Natural killer cell (primary cell): ENCODE data around the gene ARRB1. TPM values are rescaled to one million over a fixed set of nuclear protein-coding genes. Genes with fewer than 3 reads are reported as not detected.

ENCODE experiments used
- ATAC-seq, 3 donors: fragments of 150-1000 bp in 2 of 3; fragments of 200-7000 bp in 1 of 3; cut with Tn5 transposase; 1 replicate in 1 of 3; 2 replicates in 2 of 3; pipeline ENCODE4 v1.10.0; 2021; ENCODE audit warnings: mild to moderate bottlenecking in 2 of 3, moderate library complexity in 2 of 3
- DNase-seq, 2 donors: peaks; one replicate each; pipeline versions ENCODE4 v3.0.0 to v3.0.0-alpha.2; 2013 to 2021; ENCODE audit warnings: mixed read lengths in 1 of 2
- H3K27ac ChIP-seq: one replicate; pipeline ENCODE4 v1.5.1; 2013; ENCODE audit warnings: mild to moderate bottlenecking, low read length
- H3K27me3 ChIP-seq: one replicate; pipeline ENCODE4 v1.6.1; 2013; ENCODE audit warnings: low read length; ENCODE audit not compliant: control insufficient read depth, insufficient read depth
- H3K36me3 ChIP-seq: one replicate; pipeline ENCODE4 v1.6.1; 2013; ENCODE audit warnings: low read length; ENCODE audit not compliant: control insufficient read depth, insufficient read depth
- H3K4me1 ChIP-seq: one replicate; pipeline ENCODE4 v1.6.1; 2013; ENCODE audit warnings: low read length; ENCODE audit not compliant: control insufficient read depth, insufficient read depth
- H3K4me3 ChIP-seq: one replicate; pipeline ENCODE4 v1.5.1; 2013; ENCODE audit warnings: low read length
- H3K9me3 ChIP-seq: one replicate; pipeline ENCODE4 v1.6.1; 2013; ENCODE audit warnings: low read length; ENCODE audit not compliant: control insufficient read depth, insufficient read depth
- H3K27ac Mint-ChIP-seq, 2 donors: one replicate each; pipeline ENCODE4 v1.8.0; 2022; ENCODE audit warnings: mild to moderate bottlenecking in 2 of 2, mixed read lengths in 2 of 2, moderate library complexity in 1 of 2
- H3K27me3 Mint-ChIP-seq, 2 donors: one replicate each; pipeline ENCODE4 v1.8.0; 2022; ENCODE audit warnings: low read depth in 2 of 2, mixed read lengths in 2 of 2
- H3K36me3 Mint-ChIP-seq: one replicate; pipeline ENCODE4 v1.8.0; 2022; ENCODE audit warnings: mixed read lengths
- H3K4me1 Mint-ChIP-seq, 2 donors: one replicate each; pipeline ENCODE4 v1.8.0; 2022; ENCODE audit warnings: mixed read lengths in 2 of 2
- H3K4me3 Mint-ChIP-seq: one replicate; pipeline ENCODE4 v1.8.0; 2022; ENCODE audit warnings: mild to moderate bottlenecking, moderate library complexity, mixed read lengths
- H3K9me3 Mint-ChIP-seq, 2 donors: one replicate each; pipeline ENCODE4 v1.8.0; 2022; ENCODE audit warnings: mixed read lengths in 2 of 2
- WGBS: methylation state at CpG from one replicate; pipeline ENCODE4 v1.1.7; 2013; ENCODE audit warnings: missing lambda C conversion rate; ENCODE audit not compliant: insufficient coverage; 5-methylcytosine and 5-hydroxymethylcytosine counted together
- intact Hi-C: fragments of 100-400 bp; cut with micrococcal nuclease; formaldehyde crosslinking; loops from one replicate; pipeline ENCODE4 v1.14.2; 2022
- total RNA-seq, 4 donors: library from RNA; stranded (reverse); fragments of 120-200 nt in 1 of 4; gene quantifications; one replicate each; pipeline versions ENCODE4 v1.2.3 to v1.2.4, GENCODE V29; 2013 to 2022
- TF ChIP-seq, protein P1 (sequence below): fragments of 200-600 bp; IDR thresholded peaks from one replicate; pipeline ENCODE4 v1.8.0; 2022; ENCODE audit warnings: antibody characterized with exemption

Gene ARRB1
- total RNA-seq, 3 donors from 2014 or later (not counting 1 experiment from before 2014, with no cell fraction given), result 128 to 200 (median 174) TPM

GRCh38 chr11:75374646-75375045 is 23.2 kb upstream of the ARRB1 start:
- no peaks in the 10 kb centered on the region for H3K36me3 Mint-ChIP-seq
- no peak overlapping the region for H3K27ac ChIP-seq
- peaks cover 11 to 22% of the 10 kb centered on the region in 2 donors for H3K4me1 Mint-ChIP-seq
- no peak overlapping the region for H3K4me3 Mint-ChIP-seq
- ATAC-seq (no peak), DNase-seq (no peak)
- no peaks in the 10 kb centered on the region for H3K27me3 Mint-ChIP-seq
- no peak overlapping the region for H3K27ac Mint-ChIP-seq
- WGBS, result 92% methylated on average over 4 of the region's 4 CpGs
- no peaks in the 10 kb centered on the region for H3K9me3 ChIP-seq
- H3K36me3 ChIP-seq, result no peaks in the 10 kb centered on the region
- no peaks in the 10 kb centered on the region for H3K9me3 Mint-ChIP-seq
- intact Hi-C loops, result no loop called here
- peaks cover 11% of the 10 kb centered on the region for H3K4me1 ChIP-seq
- TF ChIP-seq, protein P1, sequence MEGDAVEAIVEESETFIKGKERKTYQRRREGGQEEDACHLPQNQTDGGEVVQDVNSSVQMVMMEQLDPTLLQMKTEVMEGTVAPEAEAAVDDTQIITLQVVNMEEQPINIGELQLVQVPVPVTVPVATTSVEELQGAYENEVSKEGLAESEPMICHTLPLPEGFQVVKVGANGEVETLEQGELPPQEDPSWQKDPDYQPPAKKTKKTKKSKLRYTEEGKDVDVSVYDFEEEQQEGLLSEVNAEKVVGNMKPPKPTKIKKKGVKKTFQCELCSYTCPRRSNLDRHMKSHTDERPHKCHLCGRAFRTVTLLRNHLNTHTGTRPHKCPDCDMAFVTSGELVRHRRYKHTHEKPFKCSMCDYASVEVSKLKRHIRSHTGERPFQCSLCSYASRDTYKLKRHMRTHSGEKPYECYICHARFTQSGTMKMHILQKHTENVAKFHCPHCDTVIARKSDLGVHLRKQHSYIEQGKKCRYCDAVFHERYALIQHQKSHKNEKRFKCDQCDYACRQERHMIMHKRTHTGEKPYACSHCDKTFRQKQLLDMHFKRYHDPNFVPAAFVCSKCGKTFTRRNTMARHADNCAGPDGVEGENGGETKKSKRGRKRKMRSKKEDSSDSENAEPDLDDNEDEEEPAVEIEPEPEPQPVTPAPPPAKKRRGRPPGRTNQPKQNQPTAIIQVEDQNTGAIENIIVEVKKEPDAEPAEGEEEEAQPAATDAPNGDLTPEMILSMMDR, result no peak
- no peaks in the 10 kb centered on the region for H3K27me3 ChIP-seq
- no peak overlapping the region for H3K4me3 ChIP-seq

- H3K4me1 ChIP-seq, result peaks cover 23% of the 10 kb centered on the region
- Mint-ChIP-seq H3K27ac (no peak overlapping the region), H3K27me3 (no peaks in the 10 kb centered on the region), H3K36me3 (no peaks in the 10 kb centered on the region), H3K4me1 (peaks cover 16 to 31% of the 10 kb centered on the region in 2 donors), H3K4me3 (no peak overlapping the region), H3K9me3 (no peaks in the 10 kb centered on the region)
- TF ChIP-seq, protein P1, result no peak
- ATAC-seq (no peak), DNase-seq (no peak)
- peaks cover 9% of the 10 kb centered on the region for H3K9me3 ChIP-seq
- no peak overlapping the region for H3K27ac ChIP-seq
- H3K27me3 ChIP-seq, result no peaks in the 10 kb centered on the region
- intact Hi-C loops, result no loop called here
- H3K4me3 ChIP-seq, result no peak overlapping the region
- no peaks in the 10 kb centered on the region for H3K36me3 ChIP-seq
- 88% methylated on average over 8 of the region's 8 CpGs for WGBS
Measured at GRCh38 chr11:75373201-75373600, 21.7 kb upstream of the ARRB1 start.

- peaks cover 9% of the 10 kb centered on the region for H3K9me3 ChIP-seq
Measured at GRCh38 chr11:75371949-75372876, 20.8 kb upstream of the ARRB1 start.

More at GRCh38 chr11:75371949-75372876, 20.8 kb upstream of the ARRB1 start:
- Histone ChIP-seq H3K4me1 (peaks cover 33% of the 10 kb centered on the region), H3K4me3 (no peak overlapping the region), H3K27ac (no peak overlapping the region), H3K27me3 (no peaks in the 10 kb centered on the region), H3K36me3 (no peaks in the 10 kb centered on the region)
- WGBS, result 78% methylated on average over 7 of the region's 8 CpGs
- Mint-ChIP-seq H3K36me3 (no peaks in the 10 kb centered on the region), H3K9me3 (no peaks in the 10 kb centered on the region), H3K4me1 (peaks cover 16 to 31% of the 10 kb centered on the region in 2 donors), H3K27me3 (no peaks in the 10 kb centered on the region), H3K27ac (peak overlapping the region; percentile 54 to 59), H3K4me3 (no peak overlapping the region)
- intact Hi-C loops, result no loop called here
- ATAC-seq (no peak), DNase-seq (no peak)
- TF ChIP-seq, protein P1, result no peak
